Epithelial cell of esophagus (primary cell): ENCODE results near the gene TYMP.
"Not testable (repeated sequence)": the region's sequence is repeated elsewhere in the genome, so short reads cannot be mapped to it uniquely, and the experiment has no call there.

Source experiments
- DNase-seq: peaks from one replicate; pipeline ENCODE4 v3.0.0; 2010; ENCODE audit warnings: low read depth
- H3K4me3 ChIP-seq: 2 replicates; pipeline ENCODE4 v1.5.1; 2011; ENCODE audit warnings: mild to moderate bottlenecking, low read length, control low read depth
- TF ChIP-seq, protein P1 (sequence below): IDR thresholded peaks from 2 replicates; pipeline ENCODE4 v1.5.1; 2011; ENCODE audit warnings: low read depth, mild to moderate bottlenecking, low read length, control low read depth, inconsistent platforms; ENCODE audit not compliant: insufficient read depth; ENCODE audit errors: missing control alignments

The TYMP gene

DNA sequence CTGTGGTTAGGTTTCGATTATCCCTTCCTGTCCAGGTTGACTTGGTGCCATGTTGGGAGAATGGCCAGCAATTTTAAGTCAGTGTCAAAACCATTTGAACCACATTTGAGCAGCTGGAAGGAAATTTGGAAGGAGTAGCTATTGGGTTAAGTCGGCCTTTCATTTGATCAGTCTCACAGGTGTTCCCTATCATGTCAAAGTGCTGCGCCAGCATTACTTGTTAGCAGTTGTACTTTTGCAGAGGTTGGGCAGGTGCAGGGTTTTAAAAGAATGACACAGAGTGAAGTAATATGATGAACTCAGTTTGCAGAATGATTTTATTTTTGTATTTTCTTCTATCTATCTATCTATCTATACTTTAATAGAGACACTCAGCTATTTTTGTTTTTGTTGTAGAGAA lies 6.4 kb upstream of the TYMP start:
- DNase-seq: no peak
- TF ChIP-seq, protein P1, sequence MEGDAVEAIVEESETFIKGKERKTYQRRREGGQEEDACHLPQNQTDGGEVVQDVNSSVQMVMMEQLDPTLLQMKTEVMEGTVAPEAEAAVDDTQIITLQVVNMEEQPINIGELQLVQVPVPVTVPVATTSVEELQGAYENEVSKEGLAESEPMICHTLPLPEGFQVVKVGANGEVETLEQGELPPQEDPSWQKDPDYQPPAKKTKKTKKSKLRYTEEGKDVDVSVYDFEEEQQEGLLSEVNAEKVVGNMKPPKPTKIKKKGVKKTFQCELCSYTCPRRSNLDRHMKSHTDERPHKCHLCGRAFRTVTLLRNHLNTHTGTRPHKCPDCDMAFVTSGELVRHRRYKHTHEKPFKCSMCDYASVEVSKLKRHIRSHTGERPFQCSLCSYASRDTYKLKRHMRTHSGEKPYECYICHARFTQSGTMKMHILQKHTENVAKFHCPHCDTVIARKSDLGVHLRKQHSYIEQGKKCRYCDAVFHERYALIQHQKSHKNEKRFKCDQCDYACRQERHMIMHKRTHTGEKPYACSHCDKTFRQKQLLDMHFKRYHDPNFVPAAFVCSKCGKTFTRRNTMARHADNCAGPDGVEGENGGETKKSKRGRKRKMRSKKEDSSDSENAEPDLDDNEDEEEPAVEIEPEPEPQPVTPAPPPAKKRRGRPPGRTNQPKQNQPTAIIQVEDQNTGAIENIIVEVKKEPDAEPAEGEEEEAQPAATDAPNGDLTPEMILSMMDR: no peak
- H3K4me3 ChIP-seq: no peak overlapping the region

GRCh38 chr22:50535113-50535512 lies 5.3 kb upstream of the TYMP start:
- H3K4me3 ChIP-seq: no peak overlapping the region
- TF ChIP-seq, protein P1: no peak
- no peak for DNase-seq

GRCh38 chr22:50533856-50534711 lies 4.3 kb upstream of the TYMP start:
- not testable (repeated sequence) for DNase-seq

DNA sequence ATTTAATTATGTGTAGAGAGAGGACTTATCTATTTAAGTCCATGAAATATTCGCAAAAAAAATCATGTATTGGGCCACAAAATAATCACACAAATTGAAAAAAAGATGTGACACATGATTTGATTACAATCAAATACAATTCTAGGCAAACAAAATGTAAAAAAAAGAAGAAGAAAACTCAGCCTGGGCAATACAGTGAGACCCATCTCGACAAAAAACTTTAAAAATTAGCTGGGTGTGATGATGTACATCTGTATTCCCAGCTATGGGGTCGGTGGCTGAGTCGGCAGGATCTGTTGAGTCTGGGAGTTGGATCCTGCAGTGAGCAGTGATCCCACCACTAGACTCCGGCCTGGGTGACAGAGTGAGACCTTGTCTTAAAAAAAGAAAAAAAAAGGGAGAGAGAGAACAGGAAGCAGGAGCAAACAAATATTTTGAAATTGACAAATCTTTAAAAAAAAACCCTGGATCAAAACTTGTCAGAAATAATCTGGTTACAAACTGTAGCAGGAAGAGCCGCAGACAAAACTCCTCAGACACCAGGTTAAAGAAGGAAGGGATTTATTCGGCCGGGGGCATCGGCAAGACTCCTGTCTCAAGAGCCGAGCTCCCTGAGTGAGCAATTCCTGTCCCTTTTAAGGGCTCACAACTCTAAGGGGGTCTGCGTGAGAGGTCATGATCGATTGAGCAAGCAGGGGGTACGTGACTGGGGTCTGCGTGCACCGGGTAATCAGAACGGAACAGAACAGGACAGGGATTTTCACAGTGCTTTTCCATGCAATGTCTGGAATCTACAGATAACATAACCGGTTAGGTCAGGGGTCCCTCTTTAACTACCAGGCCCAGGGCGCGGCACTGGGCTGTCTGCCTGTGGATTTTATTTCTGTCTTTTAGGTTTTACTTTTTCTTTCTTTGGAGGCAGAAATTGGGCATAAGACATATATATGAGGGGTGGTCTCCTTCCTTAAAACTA lies 3.3 kb upstream of the TYMP start:
- no peak for DNase-seq
- TF ChIP-seq, protein P1: no peak
- H3K4me3 ChIP-seq: no peak overlapping the region

More at GRCh38 chr22:50533856-50534711, 4.3 kb upstream of the TYMP start:
- H3K4me3 ChIP-seq: not testable (repeated sequence)

GRCh38 chr22:50531962-50532674 lies 2.3 kb upstream of the TYMP start:
- TF ChIP-seq, protein P1: no peak
- H3K4me3 ChIP-seq: peak overlapping the region; percentile 79
- peak; percentile 75 for DNase-seq

DNA sequence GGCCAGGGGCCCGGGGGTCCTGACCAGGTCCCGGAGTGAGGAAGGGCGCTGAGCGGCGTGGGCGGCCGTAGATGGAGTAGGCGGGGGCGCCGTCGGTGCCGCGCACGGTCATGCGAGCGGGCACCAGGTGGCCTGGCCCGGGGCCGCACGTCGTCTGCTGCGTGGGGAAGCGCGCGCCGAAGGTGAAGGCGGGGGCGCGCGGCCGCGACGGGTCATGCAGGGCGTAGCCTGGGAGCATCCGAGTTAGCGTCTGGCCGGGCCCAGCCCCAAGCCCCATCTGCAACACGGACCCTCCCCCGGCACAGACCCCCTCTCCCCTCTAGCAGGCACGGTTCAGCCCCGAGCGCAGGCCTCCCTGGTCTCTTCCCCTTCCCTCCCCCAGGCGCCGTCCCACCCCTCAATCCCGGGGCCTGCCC lies 1.7 kb upstream of the TYMP start:
- DNase-seq: peak; percentile 72
- peak overlapping the region; percentile 79 for H3K4me3 ChIP-seq
- TF ChIP-seq, protein P1: no peak
